IPS DF 4.7 (cell line): ENCODE measurements around the gene ASPDH.

ENCODE experiments used
- DNase-seq: peaks from one replicate; pipeline ENCODE4 v3.0.0-alpha.2; 2013; ENCODE audit warnings: low spot score; ENCODE audit errors: extremely low read depth

The ASPDH gene

GRCh38 chr19:50513746-50514345 is at the start of gene ASPDH:
ASPDH (minus strand) TSS chr19:50513913; CDS start chr19:50513823, 90 bp downstream.
- DNase-seq, result no peak

GRCh38 chr19:50562996-50563395 is 49.3 kb upstream of the ASPDH start:
- no peak for DNase-seq

GRCh38 chr19:50562329-50562728 is 48.6 kb upstream of the ASPDH start:
- no peak for DNase-seq

- no peak for DNase-seq
Measured at GRCh38 chr19:50559636-50560035, 45.9 kb upstream of the ASPDH start.

- no peak for DNase-seq
Measured at GRCh38 chr19:50558449-50558848, 44.7 kb upstream of the ASPDH start.

GRCh38 chr19:50558039-50558438 is 44.3 kb upstream of the ASPDH start:
- DNase-seq, result no peak

- no peak for DNase-seq
Measured at GRCh38 chr19:50557009-50557613, 43.4 kb upstream of the ASPDH start.

GRCh38 chr19:50556282-50557008 is 42.7 kb upstream of the ASPDH start:
- DNase-seq, result no peak

- DNase-seq, result no peak
Measured at GRCh38 chr19:50555450-50556281, 42.0 kb upstream of the ASPDH start.

GRCh38 chr19:50555033-50555432 is 41.3 kb upstream of the ASPDH start:
- DNase-seq, result no peak

GRCh38 chr19:50554212-50554611 is 40.5 kb upstream of the ASPDH start:
- no peak for DNase-seq

GRCh38 chr19:50553134-50553703 is 39.5 kb upstream of the ASPDH start:
- no peak for DNase-seq

GRCh38 chr19:50552540-50552939 is 38.8 kb upstream of the ASPDH start:
- DNase-seq, result no peak

GRCh38 chr19:50551715-50552187 is 38.0 kb upstream of the ASPDH start:
- no peak for DNase-seq

GRCh38 chr19:50551034-50551714 is 37.5 kb upstream of the ASPDH start:
- DNase-seq, result no peak

- no peak for DNase-seq
Measured at GRCh38 chr19:50550594-50550966, 36.9 kb upstream of the ASPDH start.

GRCh38 chr19:50549927-50550593 is 36.3 kb upstream of the ASPDH start:
- no peak for DNase-seq

- no peak for DNase-seq
Measured at GRCh38 chr19:50549059-50549926, 35.6 kb upstream of the ASPDH start.
